HEK293T (cell line): ENCODE measurements around the gene TSPAN8.

ENCODE experiments used
- CTCF ChIA-PET: fragments of 350-600 bp; formaldehyde crosslinking; extraction: SDS; loops from one replicate; lab custom pipeline; 2021; ENCODE audit warnings: antibody characterized with exemption, inconsistent platforms; lab: Yijun Ruan, JAX
- POLR2A ChIA-PET: fragments of 350-600 bp; formaldehyde crosslinking; extraction: SDS; loops from one replicate; lab custom pipeline; 2020; ENCODE audit warnings: antibody characterized with exemption, inconsistent platforms; lab: Yijun Ruan, JAX
- DNase-seq: peaks from one replicate; pipeline ENCODE4 v3.0.0; 2012; ENCODE audit warnings: mixed read lengths; ENCODE audit errors: extremely low spot score
- ARNT ChIP-seq: fragments of 450-650 bp; IDR thresholded peaks from 2 replicates; pipeline ENCODE4 v1.6.1; 2017; ENCODE audit warnings: mild to moderate bottlenecking
- BHLHE40 ChIP-seq: fragments of 450-650 bp; IDR thresholded peaks from 2 replicates; pipeline ENCODE4 v1.6.1; 2016; ENCODE audit warnings: mild to moderate bottlenecking, moderate library complexity, borderline replicate concordance
- CTBP1 ChIP-seq: fragments of 450-650 bp; IDR thresholded peaks from 2 replicates; pipeline ENCODE4 v1.6.1; 2016; ENCODE audit warnings: borderline replicate concordance
- ELF4 ChIP-seq: fragments of 450-650 bp; IDR thresholded peaks from 2 replicates; pipeline ENCODE4 v1.6.1; 2017; ENCODE audit warnings: antibody characterized with exemption
- FOXA1 ChIP-seq: fragments of 450-650 bp; IDR thresholded peaks from 2 replicates; pipeline ENCODE4 v1.6.1; 2016; ENCODE audit warnings: mild to moderate bottlenecking
- FOXK2 ChIP-seq: fragments of 450-650 bp; IDR thresholded peaks from 2 replicates; pipeline ENCODE4 v1.6.1; 2016; ENCODE audit warnings: mild to moderate bottlenecking
- FOXM1 ChIP-seq: fragments of 450-650 bp; IDR thresholded peaks from 2 replicates; pipeline ENCODE4 v1.6.1; 2017; ENCODE audit warnings: mild to moderate bottlenecking, borderline replicate concordance
- HDGF ChIP-seq: fragments of 450-650 bp; IDR thresholded peaks from 2 replicates; pipeline ENCODE4 v1.6.1; 2017; ENCODE audit warnings: antibody characterized with exemption, borderline replicate concordance
- L3MBTL2 ChIP-seq: fragments of 450-650 bp; conservative IDR thresholded peaks from 2 replicates; pipeline ENCODE4 v1.6.1; 2016; ENCODE audit warnings: mild to moderate bottlenecking
- LEF1 ChIP-seq: fragments of 450-650 bp; IDR thresholded peaks from 2 replicates; pipeline ENCODE4 v1.6.1; 2017; ENCODE audit warnings: mild to moderate bottlenecking, borderline replicate concordance
- NFRKB ChIP-seq: fragments of 450-650 bp; IDR thresholded peaks from 2 replicates; pipeline ENCODE4 v1.6.1; 2016; ENCODE audit warnings: mild to moderate bottlenecking, moderate library complexity
- PKNOX1 ChIP-seq: fragments of 450-650 bp; IDR thresholded peaks from 2 replicates; pipeline ENCODE4 v1.6.1; 2016
- SP1 ChIP-seq: fragments of 450-650 bp; IDR thresholded peaks from 2 replicates; pipeline ENCODE4 v1.6.1; 2017
- SUZ12 ChIP-seq: fragments of 450-650 bp; IDR thresholded peaks from 2 replicates; pipeline ENCODE4 v1.6.1; 2016; ENCODE audit warnings: mild to moderate bottlenecking
- TARDBP ChIP-seq: fragments of 450-650 bp; IDR thresholded peaks from 2 replicates; pipeline ENCODE4 v1.6.1; 2016
- ZNF384 ChIP-seq: fragments of 450-650 bp; IDR thresholded peaks from 2 replicates; pipeline ENCODE4 v1.6.1; 2016

The TSPAN8 gene

GRCh38 chr12:71194657-71195056, 36.9 kb upstream of the TSPAN8 start:
- DNase-seq = no peak
- POLR2A ChIA-PET = no interaction called here
- TF ChIP-seq SUZ12 (no peak), ZNF384 (no peak), NFRKB (no peak), FOXM1 (no peak), SP1 (no peak), HDGF (no peak), LEF1 (no peak), ELF4 (no peak), ARNT (no peak), BHLHE40 (no peak), FOXA1 (no peak), TARDBP (no peak), L3MBTL2 (no peak), PKNOX1 (no peak), CTBP1 (no peak), FOXK2 (no peak)
- CTCF ChIA-PET = no interaction called here

- DNase-seq = no peak
- CTCF ChIA-PET = no interaction called here
- POLR2A ChIA-PET = no interaction called here
- TF ChIP-seq NFRKB (no peak), SUZ12 (no peak), ZNF384 (no peak), PKNOX1 (no peak), FOXK2 (no peak), ARNT (no peak), CTBP1 (no peak), ELF4 (no peak), FOXA1 (no peak), FOXM1 (no peak), HDGF (no peak), LEF1 (no peak), L3MBTL2 (no peak)
Observed at GRCh38 chr12:71193041-71193440, 35.2 kb upstream of the TSPAN8 start.

GRCh38 chr12:71191509-71192196, 33.9 kb upstream of the TSPAN8 start:
- TF ChIP-seq ZNF384 (no peak), SP1 (no peak), HDGF (no peak), CTBP1 (no peak), FOXA1 (no peak), L3MBTL2 (no peak), NFRKB (no peak), SUZ12 (no peak), ARNT (no peak), PKNOX1 (no peak), FOXM1 (no peak), ELF4 (no peak), FOXK2 (no peak)
- no peak for DNase-seq
- POLR2A ChIA-PET = no interaction called here
- CTCF ChIA-PET = no interaction called here

- DNase-seq = no peak
- ChIA-PET CTCF (no interaction called here), POLR2A (no interaction called here)
- no peak for TF ChIP-seq ZNF384
Observed at GRCh38 chr12:71190822-71191221, 33.0 kb upstream of the TSPAN8 start.

GRCh38 chr12:71187379-71187778, 29.6 kb upstream of the TSPAN8 start:
- DNase-seq = no peak
- TF ChIP-seq CTBP1 = no peak
- no peak for TF ChIP-seq ELF4
- TF ChIP-seq LEF1 = no peak
- no peak for TF ChIP-seq FOXK2
- TF ChIP-seq FOXA1 = no peak
- no peak for TF ChIP-seq NFRKB
- no peak for TF ChIP-seq TARDBP
- no peak for TF ChIP-seq PKNOX1
- no peak for TF ChIP-seq L3MBTL2
- no peak for TF ChIP-seq SP1
- TF ChIP-seq ARNT = no peak
- TF ChIP-seq HDGF = no peak
- no peak for TF ChIP-seq ZNF384
- no peak for TF ChIP-seq FOXM1
- TF ChIP-seq BHLHE40 = no peak
- no peak for TF ChIP-seq SUZ12
- POLR2A ChIA-PET = no interaction called here
- CTCF ChIA-PET = no interaction called here
